ENCODE data around the gene PLBD1. TPM values are rescaled to one million over a fixed set of nuclear protein-coding genes. Genes with fewer than 3 reads are reported as not detected.

Gene PLBD1
- total RNA-seq, 2 experiments from 2014 or later = 0.95 to 1.3 TPM

DNA sequence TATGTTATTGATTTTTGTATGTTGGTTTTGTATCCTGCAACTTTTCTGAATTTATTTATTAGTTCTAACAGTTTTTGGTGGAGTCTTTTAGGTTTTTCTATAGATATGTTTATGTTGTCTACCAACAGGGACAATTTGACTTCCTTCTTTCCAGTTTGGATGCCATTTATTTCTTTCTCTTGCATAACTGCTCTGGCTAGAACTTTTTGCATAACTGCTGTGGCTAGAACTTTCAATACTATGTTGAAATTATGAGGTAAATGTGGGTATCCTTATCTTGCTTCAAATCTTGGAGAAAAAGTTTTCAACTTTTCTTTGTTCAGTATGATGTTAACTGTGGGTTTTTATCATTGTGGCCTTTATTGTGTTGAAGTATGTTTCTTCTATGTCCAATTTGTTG, 39.9 kb upstream of the PLBD1 start:
- intact Hi-C loops (cut with DNase I, micrococcal nuclease) = no loop called here
- no peak for DNase-seq
- no peak overlapping the region for H3K27ac Mint-ChIP-seq
- ATAC-seq (ENCODE audit: poor library complexity) = no peak
- Histone ChIP-seq H3K4me1 (ENCODE audit: insufficient read depth, low read length) (no peaks in the 10 kb centered on the region), H3K9me3 (ENCODE audit: control insufficient read depth in 1 of 2, insufficient read depth in 1 of 2, low read length in 2 of 2) (peaks cover 0 to 36% of the 10 kb centered on the region in 2 experiments), H3K36me3 (ENCODE audit: insufficient read depth, low read length) (no peaks in the 10 kb centered on the region), H3K27me3 (ENCODE audit: control insufficient read depth in 1 of 2, insufficient read depth in 2 of 2, low read length in 2 of 2) (peaks cover 0 to 2% of the 10 kb centered on the region in 2 experiments), H3K27ac (ENCODE audit: low read depth in 1 of 2, low read length in 2 of 2) (no peak overlapping the region), H3K4me3 (ENCODE audit: low read length) (no peak overlapping the region)
- ChIA-PET POLR2A (no interaction called here), CTCF (no interaction called here)
- H3K4me3 Mint-ChIP-seq = no peak overlapping the region
- H3K4me1 Mint-ChIP-seq (ENCODE audit: low read depth) = no peaks in the 10 kb centered on the region
- peaks cover 10% of the 10 kb centered on the region for H3K36me3 Mint-ChIP-seq (ENCODE audit: low read depth)
- H3K27me3 Mint-ChIP-seq = peaks cover 13% of the 10 kb centered on the region
- TF ChIP-seq, protein P1, sequence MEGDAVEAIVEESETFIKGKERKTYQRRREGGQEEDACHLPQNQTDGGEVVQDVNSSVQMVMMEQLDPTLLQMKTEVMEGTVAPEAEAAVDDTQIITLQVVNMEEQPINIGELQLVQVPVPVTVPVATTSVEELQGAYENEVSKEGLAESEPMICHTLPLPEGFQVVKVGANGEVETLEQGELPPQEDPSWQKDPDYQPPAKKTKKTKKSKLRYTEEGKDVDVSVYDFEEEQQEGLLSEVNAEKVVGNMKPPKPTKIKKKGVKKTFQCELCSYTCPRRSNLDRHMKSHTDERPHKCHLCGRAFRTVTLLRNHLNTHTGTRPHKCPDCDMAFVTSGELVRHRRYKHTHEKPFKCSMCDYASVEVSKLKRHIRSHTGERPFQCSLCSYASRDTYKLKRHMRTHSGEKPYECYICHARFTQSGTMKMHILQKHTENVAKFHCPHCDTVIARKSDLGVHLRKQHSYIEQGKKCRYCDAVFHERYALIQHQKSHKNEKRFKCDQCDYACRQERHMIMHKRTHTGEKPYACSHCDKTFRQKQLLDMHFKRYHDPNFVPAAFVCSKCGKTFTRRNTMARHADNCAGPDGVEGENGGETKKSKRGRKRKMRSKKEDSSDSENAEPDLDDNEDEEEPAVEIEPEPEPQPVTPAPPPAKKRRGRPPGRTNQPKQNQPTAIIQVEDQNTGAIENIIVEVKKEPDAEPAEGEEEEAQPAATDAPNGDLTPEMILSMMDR (IDR thresholded peaks at IDR 0.05) = no peak
- peaks cover 36% of the 10 kb centered on the region for H3K9me3 Mint-ChIP-seq

DNA sequence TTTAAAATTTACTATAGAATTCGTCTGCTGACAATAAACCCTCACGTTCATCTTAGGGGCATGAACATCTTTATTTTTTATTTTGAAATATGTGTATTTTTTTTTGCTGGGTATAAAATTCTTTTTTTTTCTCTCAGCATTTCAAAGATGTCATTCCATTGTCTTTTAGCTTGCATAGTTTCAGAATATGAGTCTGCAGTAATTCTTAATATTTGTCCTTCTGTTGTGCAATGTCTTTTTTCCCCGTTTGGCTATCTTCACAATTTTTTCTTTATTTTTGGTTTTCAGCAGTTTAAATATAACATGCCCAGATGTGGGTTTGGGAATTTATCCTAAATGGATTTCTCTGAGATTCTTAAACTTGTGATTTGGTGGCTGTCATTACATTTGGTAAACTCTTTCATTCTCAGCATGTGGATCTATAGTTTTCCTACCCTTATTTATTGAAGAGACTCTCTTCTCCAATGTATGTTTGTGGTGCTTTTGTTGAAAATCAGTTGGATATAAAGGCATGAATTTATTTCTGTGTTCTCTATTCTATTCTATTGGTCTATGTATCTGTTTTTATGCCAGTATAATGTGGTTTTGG, 37.8 kb upstream of the PLBD1 start:
- Mint-ChIP-seq H3K9me3 (peaks cover 31% of the 10 kb centered on the region), H3K4me1 (ENCODE audit: low read depth) (no peaks in the 10 kb centered on the region), H3K27ac (no peak overlapping the region), H3K36me3 (ENCODE audit: low read depth) (peaks cover 10% of the 10 kb centered on the region), H3K4me3 (no peak overlapping the region), H3K27me3 (peaks cover 19% of the 10 kb centered on the region)
- no peak overlapping the region for H3K27ac ChIP-seq (ENCODE audit: low read depth in 1 of 2, low read length in 2 of 2)
- ChIA-PET POLR2A (no interaction called here), CTCF (no interaction called here)
- TF ChIP-seq, protein P1 (IDR thresholded peaks at IDR 0.05) = no peak
- H3K4me1 ChIP-seq (ENCODE audit: insufficient read depth, low read length) = no peaks in the 10 kb centered on the region
- DNase-seq = no peak
- intact Hi-C loops (cut with DNase I, micrococcal nuclease) = no loop called here
- no peak overlapping the region for H3K4me3 ChIP-seq (ENCODE audit: low read length)
- H3K9me3 ChIP-seq (ENCODE audit: control insufficient read depth in 1 of 2, insufficient read depth in 1 of 2, low read length in 2 of 2) = peaks cover 0 to 24% of the 10 kb centered on the region in 2 experiments
- no peak for ATAC-seq (ENCODE audit: poor library complexity)
- H3K27me3 ChIP-seq (ENCODE audit: control insufficient read depth in 1 of 2, insufficient read depth in 2 of 2, low read length in 2 of 2) = no peaks in the 10 kb centered on the region
- H3K36me3 ChIP-seq (ENCODE audit: insufficient read depth, low read length) = no peaks in the 10 kb centered on the region

DNA sequence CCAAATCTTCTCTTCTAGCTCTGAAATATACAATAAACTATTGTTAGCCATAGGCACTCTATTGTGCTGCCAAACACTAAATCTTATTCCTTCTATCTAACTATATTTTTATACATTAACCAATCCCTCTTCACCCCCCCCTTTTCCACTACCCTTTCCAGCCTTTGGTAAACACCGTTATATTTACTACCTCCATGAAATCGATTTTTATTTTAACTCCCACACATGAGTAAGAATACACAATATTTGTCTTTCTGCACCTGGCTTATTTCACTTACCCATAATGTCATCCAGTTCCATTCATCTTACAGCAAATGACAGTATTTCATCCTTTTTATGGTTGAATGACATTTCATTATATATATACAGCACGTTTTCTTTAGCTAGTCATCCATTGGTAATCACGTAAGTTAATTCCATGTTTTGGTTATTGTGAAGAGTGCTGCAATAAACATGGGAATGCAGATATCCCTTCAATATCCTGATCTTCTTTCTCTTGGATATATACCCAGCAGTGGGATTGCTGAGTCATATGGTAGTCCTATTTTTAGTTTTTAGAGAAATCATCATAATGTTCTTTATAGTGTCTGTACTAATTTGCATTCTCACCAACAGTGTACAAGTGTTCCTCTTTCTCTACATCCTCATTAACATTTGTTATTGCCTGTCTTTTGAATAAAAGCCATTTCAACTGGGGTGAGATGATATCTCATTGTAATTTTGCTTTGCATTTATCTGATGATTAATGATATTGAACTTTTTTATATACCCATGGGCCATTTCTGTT, 34.2 kb upstream of the PLBD1 start:
- DNase-seq (no peak), ATAC-seq (ENCODE audit: poor library complexity) (no peak)
- H3K36me3 ChIP-seq (ENCODE audit: insufficient read depth, low read length) = no peaks in the 10 kb centered on the region
- Mint-ChIP-seq H3K36me3 (ENCODE audit: low read depth) (peaks cover 4% of the 10 kb centered on the region), H3K4me1 (ENCODE audit: low read depth) (no peaks in the 10 kb centered on the region), H3K27me3 (peaks cover 22% of the 10 kb centered on the region), H3K4me3 (no peak overlapping the region), H3K27ac (no peak overlapping the region), H3K9me3 (peaks cover 23% of the 10 kb centered on the region)
- TF ChIP-seq, protein P1 (IDR thresholded peaks at IDR 0.05) = no peak
- no peak overlapping the region for H3K4me3 ChIP-seq (ENCODE audit: low read length)
- CTCF ChIA-PET = no interaction called here
- intact Hi-C loops (cut with DNase I, micrococcal nuclease) = no loop called here
- POLR2A ChIA-PET = no interaction called here
- H3K9me3 ChIP-seq (ENCODE audit: control insufficient read depth in 1 of 2, insufficient read depth in 1 of 2, low read length in 2 of 2) = peaks cover 0 to 28% of the 10 kb centered on the region in 2 experiments
- H3K27ac ChIP-seq (ENCODE audit: low read depth in 1 of 2, low read length in 2 of 2) = no peak overlapping the region
- H3K27me3 ChIP-seq (ENCODE audit: control insufficient read depth in 1 of 2, insufficient read depth in 2 of 2, low read length in 2 of 2) = no peaks in the 10 kb centered on the region
- H3K4me1 ChIP-seq (ENCODE audit: insufficient read depth, low read length) = no peaks in the 10 kb centered on the region

All from CD4-positive, alpha-beta T cell (primary cell).